Measurements from ENCODE around the gene FOSL2. TPM values are rescaled to one million over a fixed set of nuclear protein-coding genes. Genes with fewer than 3 reads are reported as not detected.
A peak's percentile ranks its signal among the peaks of the same experiment; 100 is the strongest.

FOSL2 gene
- 27.5 TPM for polyA plus RNA-seq (2013, experiment 1 of 2)
- 28.4 TPM for polyA plus RNA-seq (2013, experiment 2 of 2)

GRCh38 chr2:28392297-28393113 lies at the start of gene FOSL2:
TSS of gene FOSL2 (plus strand) at chr2:28392858. CDS start at chr2:28393721, 863 bp downstream.
- Histone ChIP-seq H3K9me3 (ENCODE audit: control insufficient read depth, low read length) (no peaks in the 10 kb centered on the region), H3K4me1 (ENCODE audit: control insufficient read depth, insufficient read depth, low read length, poor library complexity, severe bottlenecking) (peaks cover 36% of the 10 kb centered on the region)

GRCh38 chr2:28343184-28343942 lies 49.3 kb upstream of the FOSL2 start:
- H3K27ac ChIP-seq (ENCODE audit: low read depth, low read length, severe bottlenecking), result no peak overlapping the region
- peaks cover 46% of the 10 kb centered on the region for H3K4me1 ChIP-seq (ENCODE audit: control insufficient read depth, insufficient read depth, low read length, poor library complexity, severe bottlenecking)

More at GRCh38 chr2:28392297-28393113, at the start of gene FOSL2:
- H3K36me3 ChIP-seq (ENCODE audit: control insufficient read depth, insufficient read depth, low read length), result peaks cover 17% of the 10 kb centered on the region
- peak within 1 kb of the TSS; percentile 99 for H3K27ac ChIP-seq (ENCODE audit: low read depth, low read length, severe bottlenecking)
- H3K4me3 ChIP-seq (ENCODE audit: extremely low read depth, insufficient read depth, low read length, poor library complexity, severe bottlenecking), result peak within 1 kb of the TSS; percentile 90
- WGBS, 2 experiments (ENCODE audit: insufficient coverage in 2 of 2), result 0 to 1% methylated on average over 40 to 66 of the region's 93 CpGs

GRCh38 chr2:28343971-28344715 lies 48.5 kb upstream of the FOSL2 start:
- Histone ChIP-seq H3K27ac (ENCODE audit: low read depth, low read length, severe bottlenecking) (no peak overlapping the region), H3K4me1 (ENCODE audit: control insufficient read depth, insufficient read depth, low read length, poor library complexity, severe bottlenecking) (peaks cover 38% of the 10 kb centered on the region), H3K9me3 (ENCODE audit: control insufficient read depth, low read length) (no peaks in the 10 kb centered on the region), H3K4me3 (ENCODE audit: extremely low read depth, insufficient read depth, low read length, poor library complexity, severe bottlenecking) (no peak overlapping the region), H3K36me3 (ENCODE audit: control insufficient read depth, insufficient read depth, low read length) (no peaks in the 10 kb centered on the region)
- 88 to 91% methylated on average over 19 to 20 of the region's 20 CpGs for WGBS, 2 experiments (ENCODE audit: insufficient coverage in 2 of 2)

More at GRCh38 chr2:28343184-28343942, 49.3 kb upstream of the FOSL2 start:
- WGBS, 2 experiments (ENCODE audit: insufficient coverage in 2 of 2), result 89 to 92% methylated on average over 2 to 3 of the region's 5 CpGs
- no peaks in the 10 kb centered on the region for H3K36me3 ChIP-seq (ENCODE audit: control insufficient read depth, insufficient read depth, low read length)
- no peak overlapping the region for H3K4me3 ChIP-seq (ENCODE audit: extremely low read depth, insufficient read depth, low read length, poor library complexity, severe bottlenecking)
- H3K9me3 ChIP-seq (ENCODE audit: control insufficient read depth, low read length), result no peaks in the 10 kb centered on the region

DNA sequence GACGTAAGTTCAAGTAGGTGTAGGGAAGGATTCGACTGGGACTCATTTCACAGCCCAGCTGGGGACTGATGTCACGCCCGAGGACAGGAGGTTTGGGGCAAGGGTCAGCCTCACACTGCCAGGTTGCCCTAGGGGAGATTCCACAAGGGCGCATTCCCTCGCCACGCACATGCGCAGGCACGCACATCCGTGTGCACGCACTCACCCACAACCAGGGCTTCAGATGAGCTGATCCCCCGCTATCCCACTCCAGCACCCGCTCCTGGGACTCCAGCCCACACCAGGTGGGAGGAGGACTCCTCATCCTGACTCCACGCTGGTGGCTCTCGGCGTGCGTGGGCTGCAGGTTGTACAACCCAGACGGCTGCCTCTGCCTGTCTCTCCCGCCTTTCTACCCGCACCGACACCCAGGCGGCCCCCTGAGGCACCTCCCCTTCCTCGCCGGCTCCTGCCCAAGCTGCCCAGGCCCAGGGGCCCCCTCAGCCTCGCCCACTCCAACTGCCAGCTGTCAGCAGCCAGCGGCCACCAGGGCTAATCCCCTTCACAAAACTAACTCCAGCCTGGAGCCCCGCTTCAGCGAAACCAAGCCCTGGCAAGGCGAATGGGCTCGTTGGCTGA lies 47.8 kb upstream of the FOSL2 start:
- Histone ChIP-seq H3K4me3 (ENCODE audit: extremely low read depth, insufficient read depth, low read length, poor library complexity, severe bottlenecking) (no peak overlapping the region), H3K27ac (ENCODE audit: low read depth, low read length, severe bottlenecking) (no peak overlapping the region), H3K4me1 (ENCODE audit: control insufficient read depth, insufficient read depth, low read length, poor library complexity, severe bottlenecking) (peaks cover 32% of the 10 kb centered on the region), H3K36me3 (ENCODE audit: control insufficient read depth, insufficient read depth, low read length) (no peaks in the 10 kb centered on the region), H3K9me3 (ENCODE audit: control insufficient read depth, low read length) (no peaks in the 10 kb centered on the region)
- 92% methylated on average over 22 to 30 of the region's 30 CpGs for WGBS, 2 experiments (ENCODE audit: insufficient coverage in 2 of 2)

- Histone ChIP-seq H3K4me3 (ENCODE audit: extremely low read depth, insufficient read depth, low read length, poor library complexity, severe bottlenecking) (no peak overlapping the region), H3K4me1 (ENCODE audit: control insufficient read depth, insufficient read depth, low read length, poor library complexity, severe bottlenecking) (peaks cover 30% of the 10 kb centered on the region), H3K36me3 (ENCODE audit: control insufficient read depth, insufficient read depth, low read length) (no peaks in the 10 kb centered on the region), H3K9me3 (ENCODE audit: control insufficient read depth, low read length) (no peaks in the 10 kb centered on the region), H3K27ac (ENCODE audit: low read depth, low read length, severe bottlenecking) (no peak overlapping the region)
- 86 to 89% methylated on average over 4 to 5 of the region's 8 CpGs for WGBS, 2 experiments (ENCODE audit: insufficient coverage in 2 of 2)
Observed at GRCh38 chr2:28345619-28346018, 47.0 kb upstream of the FOSL2 start.

DNA sequence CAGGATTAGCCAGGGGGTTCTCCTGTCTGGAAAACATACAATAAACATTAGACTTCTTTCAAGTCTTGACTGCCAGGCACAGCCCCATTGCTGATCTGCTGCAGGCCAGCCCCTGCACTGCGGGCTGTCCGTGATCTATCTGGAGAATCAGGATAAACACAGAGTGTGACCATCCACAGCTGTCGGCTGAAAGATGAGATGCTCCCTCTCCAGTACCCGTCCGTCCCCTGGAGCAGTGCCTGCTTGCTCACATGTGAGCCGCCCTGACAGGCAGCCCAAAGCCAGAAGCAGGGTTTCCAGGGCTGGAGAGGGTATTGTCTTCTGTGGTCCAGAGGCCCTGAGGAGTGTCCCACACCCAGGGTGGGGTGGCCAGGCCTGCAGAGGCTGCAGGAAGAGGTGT lies 46.1 kb upstream of the FOSL2 start:
- H3K27ac ChIP-seq (ENCODE audit: low read depth, low read length, severe bottlenecking), result no peak overlapping the region
- 88 to 95% methylated on average over 2 to 6 of the region's 6 CpGs for WGBS, 2 experiments (ENCODE audit: insufficient coverage in 2 of 2)
- peaks cover 30% of the 10 kb centered on the region for H3K4me1 ChIP-seq (ENCODE audit: control insufficient read depth, insufficient read depth, low read length, poor library complexity, severe bottlenecking)
- H3K4me3 ChIP-seq (ENCODE audit: extremely low read depth, insufficient read depth, low read length, poor library complexity, severe bottlenecking), result no peak overlapping the region
- no peaks in the 10 kb centered on the region for H3K36me3 ChIP-seq (ENCODE audit: control insufficient read depth, insufficient read depth, low read length)
- H3K9me3 ChIP-seq (ENCODE audit: control insufficient read depth, low read length), result no peaks in the 10 kb centered on the region

GRCh38 chr2:28347193-28347592 lies 45.5 kb upstream of the FOSL2 start:
- peaks cover 34% of the 10 kb centered on the region for H3K4me1 ChIP-seq (ENCODE audit: control insufficient read depth, insufficient read depth, low read length, poor library complexity, severe bottlenecking)
- H3K27ac ChIP-seq (ENCODE audit: low read depth, low read length, severe bottlenecking), result no peak overlapping the region
- 91 to 95% methylated on average over 5 to 6 of the region's 6 CpGs for WGBS, 2 experiments (ENCODE audit: insufficient coverage in 2 of 2)
- no peaks in the 10 kb centered on the region for H3K36me3 ChIP-seq (ENCODE audit: control insufficient read depth, insufficient read depth, low read length)
- H3K4me3 ChIP-seq (ENCODE audit: extremely low read depth, insufficient read depth, low read length, poor library complexity, severe bottlenecking), result no peak overlapping the region
- no peaks in the 10 kb centered on the region for H3K9me3 ChIP-seq (ENCODE audit: control insufficient read depth, low read length)

DNA sequence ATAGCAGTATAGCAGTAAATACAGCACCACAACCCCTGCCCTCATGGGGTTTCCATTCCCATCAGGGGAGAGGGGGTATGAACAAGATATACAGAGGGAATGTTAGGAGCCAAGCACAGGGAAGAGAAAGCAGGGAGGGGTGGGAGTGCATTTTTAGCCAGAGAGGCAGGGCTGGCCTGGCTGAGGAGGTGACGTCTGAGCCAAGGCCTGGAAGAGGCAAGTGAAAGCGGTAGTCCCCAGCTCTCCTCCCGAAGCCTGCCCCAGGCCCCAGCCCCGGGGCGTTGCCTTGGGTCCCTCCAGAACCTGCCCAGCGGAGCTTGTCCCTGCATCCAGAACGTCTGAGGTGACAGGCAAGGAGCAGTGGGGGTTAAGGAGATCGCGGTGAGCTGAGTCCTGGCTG lies 45.1 kb upstream of the FOSL2 start:
- H3K4me3 ChIP-seq (ENCODE audit: extremely low read depth, insufficient read depth, low read length, poor library complexity, severe bottlenecking), result no peak overlapping the region
- H3K27ac ChIP-seq (ENCODE audit: low read depth, low read length, severe bottlenecking), result no peak overlapping the region
- H3K36me3 ChIP-seq (ENCODE audit: control insufficient read depth, insufficient read depth, low read length), result no peaks in the 10 kb centered on the region
- 91 to 94% methylated on average over 8 to 9 of the region's 9 CpGs for WGBS, 2 experiments (ENCODE audit: insufficient coverage in 2 of 2)
- peaks cover 34% of the 10 kb centered on the region for H3K4me1 ChIP-seq (ENCODE audit: control insufficient read depth, insufficient read depth, low read length, poor library complexity, severe bottlenecking)
- no peaks in the 10 kb centered on the region for H3K9me3 ChIP-seq (ENCODE audit: control insufficient read depth, low read length)

DNA sequence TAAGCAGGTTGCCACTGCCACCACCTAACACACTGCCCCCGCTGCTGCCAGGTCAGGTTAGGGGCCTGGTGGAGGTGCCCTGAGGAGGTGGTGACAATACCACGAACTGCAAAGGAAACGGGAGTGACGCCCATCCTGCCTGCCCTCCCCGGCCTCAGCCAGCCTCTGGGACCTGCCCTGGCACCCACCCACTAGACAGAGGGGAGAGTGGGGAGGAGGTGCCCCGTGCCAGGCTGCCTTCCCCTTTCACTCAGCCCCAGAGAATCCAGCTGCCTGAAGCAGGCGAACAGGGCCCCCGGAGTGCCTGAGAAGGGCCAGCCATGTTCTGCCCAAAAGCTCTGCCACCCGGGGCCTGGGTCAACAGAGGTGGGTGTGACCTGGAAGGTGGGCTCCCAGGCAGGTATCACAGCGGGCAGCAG lies 44.5 kb upstream of the FOSL2 start:
- no peaks in the 10 kb centered on the region for H3K9me3 ChIP-seq (ENCODE audit: control insufficient read depth, low read length)
- 88 to 95% methylated on average over 5 to 7 of the region's 10 CpGs for WGBS, 2 experiments (ENCODE audit: insufficient coverage in 2 of 2)

DNA sequence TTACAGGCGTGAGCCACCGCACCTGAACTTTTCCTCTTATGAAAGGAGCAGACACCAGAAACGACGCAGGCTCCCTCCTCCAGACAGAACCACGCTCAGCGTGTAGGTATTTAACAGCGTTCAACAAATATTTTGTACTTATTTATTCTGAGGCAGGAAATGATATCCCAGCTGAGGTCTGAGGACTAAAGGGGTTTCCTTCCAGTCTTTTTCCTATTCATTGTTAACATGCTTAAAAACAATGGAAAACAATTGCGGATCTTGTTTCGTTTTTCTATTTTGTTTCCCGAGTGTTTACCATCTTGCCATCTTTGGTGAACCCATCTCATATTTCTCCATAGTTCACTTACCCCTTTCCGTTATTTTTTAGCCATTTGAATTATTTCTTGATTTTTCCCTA lies 43.7 kb upstream of the FOSL2 start:
- Histone ChIP-seq H3K27ac (ENCODE audit: low read depth, low read length, severe bottlenecking) (no peak overlapping the region), H3K4me1 (ENCODE audit: control insufficient read depth, insufficient read depth, low read length, poor library complexity, severe bottlenecking) (peaks cover 24% of the 10 kb centered on the region), H3K36me3 (ENCODE audit: control insufficient read depth, insufficient read depth, low read length) (no peaks in the 10 kb centered on the region), H3K9me3 (ENCODE audit: control insufficient read depth, low read length) (no peaks in the 10 kb centered on the region), H3K4me3 (ENCODE audit: extremely low read depth, insufficient read depth, low read length, poor library complexity, severe bottlenecking) (no peak overlapping the region)
- WGBS, 2 experiments (ENCODE audit: insufficient coverage in 2 of 2), result 93 to 98% methylated on average over 8 of the region's 11 CpGs

More for the DNA sequence above, 44.5 kb upstream of the FOSL2 start:
- no peaks in the 10 kb centered on the region for H3K36me3 ChIP-seq (ENCODE audit: control insufficient read depth, insufficient read depth, low read length)
- peaks cover 31% of the 10 kb centered on the region for H3K4me1 ChIP-seq (ENCODE audit: control insufficient read depth, insufficient read depth, low read length, poor library complexity, severe bottlenecking)
- no peak overlapping the region for H3K4me3 ChIP-seq (ENCODE audit: extremely low read depth, insufficient read depth, low read length, poor library complexity, severe bottlenecking)
- no peak overlapping the region for H3K27ac ChIP-seq (ENCODE audit: low read depth, low read length, severe bottlenecking)
